ENCODE results near the gene LAIR2.
"Not testable (repeated sequence)": the region's sequence is repeated elsewhere in the genome, so short reads cannot be mapped to it uniquely, and the experiment has no call there.

DNA sequence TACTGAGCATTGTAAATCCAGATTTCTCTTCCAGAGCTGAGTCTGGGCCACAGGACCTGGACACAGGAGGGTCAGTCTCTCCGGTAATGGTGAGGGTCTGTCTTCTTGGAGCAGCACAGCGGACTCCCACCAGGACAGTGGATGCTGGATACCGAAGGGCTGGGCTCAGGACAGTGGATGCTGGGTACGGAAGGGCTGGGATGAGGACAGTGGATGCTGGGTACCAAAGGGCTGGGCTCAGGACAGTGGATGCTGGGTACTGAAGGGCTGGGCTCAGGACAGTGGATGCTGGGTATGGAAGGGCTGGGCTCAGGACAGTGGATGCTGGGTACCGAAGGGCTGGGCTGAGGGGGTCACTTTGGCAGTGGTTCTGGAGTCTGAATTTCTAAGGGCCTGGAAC, 9.6 kb upstream of the LAIR2 start:
- TF ChIP-seq EZH2 (IDR thresholded peaks at IDR 0.05; ENCODE audit: low read length, missing control alignments) = not testable (repeated sequence)
- TF ChIP-seq, protein P1, sequence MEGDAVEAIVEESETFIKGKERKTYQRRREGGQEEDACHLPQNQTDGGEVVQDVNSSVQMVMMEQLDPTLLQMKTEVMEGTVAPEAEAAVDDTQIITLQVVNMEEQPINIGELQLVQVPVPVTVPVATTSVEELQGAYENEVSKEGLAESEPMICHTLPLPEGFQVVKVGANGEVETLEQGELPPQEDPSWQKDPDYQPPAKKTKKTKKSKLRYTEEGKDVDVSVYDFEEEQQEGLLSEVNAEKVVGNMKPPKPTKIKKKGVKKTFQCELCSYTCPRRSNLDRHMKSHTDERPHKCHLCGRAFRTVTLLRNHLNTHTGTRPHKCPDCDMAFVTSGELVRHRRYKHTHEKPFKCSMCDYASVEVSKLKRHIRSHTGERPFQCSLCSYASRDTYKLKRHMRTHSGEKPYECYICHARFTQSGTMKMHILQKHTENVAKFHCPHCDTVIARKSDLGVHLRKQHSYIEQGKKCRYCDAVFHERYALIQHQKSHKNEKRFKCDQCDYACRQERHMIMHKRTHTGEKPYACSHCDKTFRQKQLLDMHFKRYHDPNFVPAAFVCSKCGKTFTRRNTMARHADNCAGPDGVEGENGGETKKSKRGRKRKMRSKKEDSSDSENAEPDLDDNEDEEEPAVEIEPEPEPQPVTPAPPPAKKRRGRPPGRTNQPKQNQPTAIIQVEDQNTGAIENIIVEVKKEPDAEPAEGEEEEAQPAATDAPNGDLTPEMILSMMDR (conservative IDR thresholded peaks at IDR 0.05 in 1 of 2, IDR thresholded peaks at IDR 0.05 in 1 of 2; ENCODE audit: low read depth in 1 of 2, low read length in 2 of 2) = not testable (repeated sequence)
